Smooth muscle cell (in vitro differentiated cells): Measurements from ENCODE around the gene HP. TPM values are rescaled to one million over a fixed set of nuclear protein-coding genes. Genes with fewer than 3 reads are reported as not detected.
"Not testable (repeated sequence)": the region's sequence is repeated elsewhere in the genome, so short reads cannot be mapped to it uniquely, and the experiment has no call there.

Experiments
- DNase-seq: peaks from one replicate; lab custom pipeline; 2025; ENCODE audit not compliant: unreplicated experiment; lab: John Stamatoyannopoulos, UW
- H2AFZ ChIP-seq: fragments of 200-600 bp; sonication (generic); 2 replicates; pipeline ENCODE4 v1.6.0; 2016; ENCODE audit warnings: antibody characterized with exemption, low read depth, mild to moderate bottlenecking
- H3F3A ChIP-seq: fragments of 200-600 bp; sonication (generic); 2 replicates; pipeline ENCODE4 v1.6.0; 2017; ENCODE audit warnings: antibody characterized with exemption, low read depth
- H3K27ac ChIP-seq: fragments of 200-600 bp; sonication (generic); 2 replicates; pipeline ENCODE4 v1.5.1; 2016; ENCODE audit warnings: low read depth, mild to moderate bottlenecking
- H3K27me3 ChIP-seq: fragments of 200-600 bp; sonication (generic); 2 replicates; pipeline ENCODE4 v1.6.1; 2016; ENCODE audit warnings: low read depth, mild to moderate bottlenecking
- H3K36me3 ChIP-seq: fragments of 200-600 bp; sonication (generic); 2 replicates; pipeline ENCODE4 v1.5.1; 2016; ENCODE audit warnings: low read depth
- H3K4me1 ChIP-seq: fragments of 200-600 bp; sonication (generic); 2 replicates; pipeline ENCODE4 v1.5.1; 2016; ENCODE audit warnings: low read depth
- H3K4me2 ChIP-seq: fragments of 200-600 bp; sonication (generic); 2 replicates; pipeline ENCODE4 v1.6.0; 2016; ENCODE audit warnings: mild to moderate bottlenecking
- H3K4me3 ChIP-seq: fragments of 200-600 bp; sonication (generic); 2 replicates; pipeline ENCODE4 v1.5.1; 2016; ENCODE audit warnings: mild to moderate bottlenecking
- H3K79me2 ChIP-seq: fragments of 200-600 bp; sonication (generic); 2 replicates; pipeline ENCODE4 v1.6.0; 2016; ENCODE audit warnings: low read depth, mild to moderate bottlenecking
- H3K9ac ChIP-seq: fragments of 200-600 bp; sonication (generic); 2 replicates; pipeline ENCODE4 v1.6.0; 2016; ENCODE audit warnings: low read depth
- H3K9me3 ChIP-seq: fragments of 200-600 bp; sonication (generic); replicated peaks from 2 replicates; pipeline ENCODE4 v1.5.1; 2016; ENCODE audit warnings: low read depth
- H4K20me1 ChIP-seq: fragments of 200-600 bp; sonication (generic); 2 replicates; pipeline ENCODE4 v1.6.0; 2016; ENCODE audit warnings: low read depth
- CTCF ChIP-seq: fragments of 200-600 bp; sonication (generic); IDR thresholded peaks from 2 replicates; pipeline ENCODE4 v1.5.1; 2017; ENCODE audit warnings: borderline replicate concordance, mild to moderate bottlenecking, antibody characterized with exemption; ENCODE audit not compliant: insufficient read depth, poor library complexity, severe bottlenecking
- WGBS: methylation state at CpG from one replicate; pipeline ENCODE4 v1.1.7; 2016; ENCODE audit warnings: low lambda C conversion rate; 5-methylcytosine and 5-hydroxymethylcytosine counted together
- polyA plus RNA-seq: library from polyadenylated mRNA; unstranded; fragments of >200 nt; fragmentation: Nextera tagmentation; extraction: Ambion mirVana; gene quantifications from 2 replicates; pipeline ENCODE4 v1.2.1, GENCODE V29; 2016
- total RNA-seq: library from RNA; depleted of rRNA; stranded (reverse); fragments of >200 nt; gene quantifications from 2 replicates; pipeline ENCODE4 v1.2.3, GENCODE V29; 2014

HP gene, protein sequence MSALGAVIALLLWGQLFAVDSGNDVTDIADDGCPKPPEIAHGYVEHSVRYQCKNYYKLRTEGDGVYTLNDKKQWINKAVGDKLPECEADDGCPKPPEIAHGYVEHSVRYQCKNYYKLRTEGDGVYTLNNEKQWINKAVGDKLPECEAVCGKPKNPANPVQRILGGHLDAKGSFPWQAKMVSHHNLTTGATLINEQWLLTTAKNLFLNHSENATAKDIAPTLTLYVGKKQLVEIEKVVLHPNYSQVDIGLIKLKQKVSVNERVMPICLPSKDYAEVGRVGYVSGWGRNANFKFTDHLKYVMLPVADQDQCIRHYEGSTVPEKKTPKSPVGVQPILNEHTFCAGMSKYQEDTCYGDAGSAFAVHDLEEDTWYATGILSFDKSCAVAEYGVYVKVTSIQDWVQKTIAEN
- total RNA-seq, result not detected in 2 replicates
- polyA plus RNA-seq, result 0.33 and 0.52 TPM in 2 replicates

- not testable (repeated sequence) for H3F3A ChIP-seq, H3K4me1 ChIP-seq, H2AFZ ChIP-seq, H3K9me3 ChIP-seq, H3K27ac ChIP-seq, H4K20me1 ChIP-seq, H3K9ac ChIP-seq, H3K36me3 ChIP-seq, H3K4me2 ChIP-seq, DNase-seq, H3K79me2 ChIP-seq, H3K27me3 ChIP-seq, H3K4me3 ChIP-seq
- WGBS, result 83% methylated on average over 5 of the region's 5 CpGs
Measured at GRCh38 chr16:72054254-72054847, at the start of gene HP. Gene HP, plus strand, starts transcription at chr16:72054505. Its CDS starts 148 bp downstream, at chr16:72054653.

DNA sequence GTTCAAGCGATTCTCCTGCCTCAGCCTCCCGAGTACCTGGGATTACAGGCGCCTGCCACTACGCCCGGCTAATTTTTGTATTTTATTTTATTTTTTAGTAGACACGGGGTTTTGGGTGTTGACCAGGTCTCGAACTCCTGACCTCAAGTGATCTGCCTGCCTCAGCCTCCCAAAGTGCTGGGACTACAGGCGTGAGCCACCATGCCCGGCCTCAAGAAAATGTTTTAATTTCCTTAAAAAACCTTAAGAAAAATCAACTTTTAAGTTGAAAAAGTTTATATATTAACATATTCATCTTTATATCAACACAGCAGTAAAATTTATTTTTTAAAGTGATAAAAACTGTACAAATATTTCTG, 46.3 kb upstream of the HP start:
- H3K79me2 ChIP-seq, H3K27me3 ChIP-seq, H3K9me3 ChIP-seq, H3K27ac ChIP-seq, H4K20me1 ChIP-seq, DNase-seq, H3F3A ChIP-seq, H3K36me3 ChIP-seq, H3K4me1 ChIP-seq, H3K9ac ChIP-seq: not testable (repeated sequence)
- peak overlapping the region; percentile 91 for H3K4me2 ChIP-seq
- H2AFZ ChIP-seq, result peak overlapping the region; percentile 72
- peak overlapping the region; percentile 78 for H3K4me3 ChIP-seq
- WGBS, result 89% methylated on average over 9 of the region's 9 CpGs

- H3K4me3 ChIP-seq, result peak within 1 kb of the TSS; percentile 78
- H2AFZ ChIP-seq, result peak within 1 kb of the TSS; percentile 88
- TF ChIP-seq CTCF, result no peak
- 1% methylated on average over 57 of the region's 57 CpGs for WGBS
- peak; percentile 86 for DNase-seq
- H3K27me3 ChIP-seq, result no peaks in the 10 kb centered on the region
- H3K27ac ChIP-seq, result no peak within 1 kb of the TSS
- no peaks in the 10 kb centered on the region for H3K79me2 ChIP-seq
- H3F3A ChIP-seq, result no peaks in the 10 kb centered on the region
- H3K4me1 ChIP-seq, result peaks cover 4% of the 10 kb centered on the region
- H3K9ac ChIP-seq, result peak within 1 kb of the TSS; percentile 30
- no peaks in the 10 kb centered on the region for H4K20me1 ChIP-seq
- H3K9me3 ChIP-seq, result no peaks in the 10 kb centered on the region
- H3K4me2 ChIP-seq, result peak within 1 kb of the TSS; percentile 91
- no peaks in the 10 kb centered on the region for H3K36me3 ChIP-seq
Measured at GRCh38 chr16:72008424-72009216, 45.7 kb upstream of the HP start, which contains the start of gene DHODH. Gene DHODH, plus strand, starts transcription at chr16:72008744. Its CDS starts 21 bp downstream, at chr16:72008765.

DNA sequence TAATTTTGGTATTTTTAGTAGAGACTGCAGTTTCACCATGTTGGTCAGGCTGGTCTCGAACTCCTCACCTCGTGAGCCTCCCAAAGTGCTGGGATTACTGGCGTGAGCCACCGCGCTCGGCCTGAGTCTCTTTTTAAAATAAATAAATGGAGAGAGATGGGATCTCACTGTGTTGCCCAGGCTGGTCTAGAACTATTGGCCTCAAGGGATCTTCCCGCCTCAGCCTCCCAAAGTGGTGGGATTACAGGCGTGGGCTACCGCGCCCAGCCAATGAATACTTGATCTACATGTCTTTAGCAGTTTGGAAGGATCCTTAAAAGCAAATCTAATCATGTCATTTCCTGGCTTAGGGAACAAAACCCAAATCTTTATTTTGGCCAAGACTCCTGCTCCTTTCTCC, 44.5 kb upstream of the HP start:
- DNase-seq, result no peak
- Histone ChIP-seq H3K9me3 (no peaks in the 10 kb centered on the region), H3K36me3 (no peaks in the 10 kb centered on the region), H3F3A (no peaks in the 10 kb centered on the region), H3K27ac (no peak overlapping the region), H3K4me3 (no peak overlapping the region), H3K4me1 (peaks cover 4% of the 10 kb centered on the region), H4K20me1 (no peaks in the 10 kb centered on the region), H2AFZ (no peak overlapping the region), H3K4me2 (no peak overlapping the region), H3K79me2 (no peaks in the 10 kb centered on the region), H3K9ac (no peak overlapping the region), H3K27me3 (no peaks in the 10 kb centered on the region)
- 98% methylated on average over 10 of the region's 10 CpGs for WGBS
- no peak for TF ChIP-seq CTCF
